Midbrain (tissue), 1 donor: Measurements from ENCODE around the gene SORBS2.

Source experiments
- DNase-seq: peaks from one replicate; lab custom pipeline; 2025; lab: John Stamatoyannopoulos, UW

Gene SORBS2

DNA sequence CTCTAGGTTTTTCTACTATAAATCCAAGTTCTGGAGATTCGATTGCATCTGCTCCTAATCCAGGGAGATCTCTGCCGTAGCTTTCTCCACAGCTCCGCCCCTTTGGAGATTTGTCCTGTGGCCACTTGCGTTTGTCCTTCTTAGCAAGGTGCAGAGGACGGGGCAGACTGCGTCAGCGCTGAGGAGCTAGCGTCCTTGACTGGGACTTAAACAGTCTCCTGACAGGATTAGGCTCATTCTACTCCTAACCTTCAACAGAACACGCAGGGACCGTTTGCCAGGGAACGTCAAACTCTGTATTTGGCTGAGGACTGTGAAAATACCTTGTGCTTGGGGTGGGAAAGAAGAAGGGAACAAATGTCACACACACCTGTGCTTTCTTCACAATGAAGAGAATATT lies 38.6 kb downstream of the SORBS2 start:
- no peak for DNase-seq

DNA sequence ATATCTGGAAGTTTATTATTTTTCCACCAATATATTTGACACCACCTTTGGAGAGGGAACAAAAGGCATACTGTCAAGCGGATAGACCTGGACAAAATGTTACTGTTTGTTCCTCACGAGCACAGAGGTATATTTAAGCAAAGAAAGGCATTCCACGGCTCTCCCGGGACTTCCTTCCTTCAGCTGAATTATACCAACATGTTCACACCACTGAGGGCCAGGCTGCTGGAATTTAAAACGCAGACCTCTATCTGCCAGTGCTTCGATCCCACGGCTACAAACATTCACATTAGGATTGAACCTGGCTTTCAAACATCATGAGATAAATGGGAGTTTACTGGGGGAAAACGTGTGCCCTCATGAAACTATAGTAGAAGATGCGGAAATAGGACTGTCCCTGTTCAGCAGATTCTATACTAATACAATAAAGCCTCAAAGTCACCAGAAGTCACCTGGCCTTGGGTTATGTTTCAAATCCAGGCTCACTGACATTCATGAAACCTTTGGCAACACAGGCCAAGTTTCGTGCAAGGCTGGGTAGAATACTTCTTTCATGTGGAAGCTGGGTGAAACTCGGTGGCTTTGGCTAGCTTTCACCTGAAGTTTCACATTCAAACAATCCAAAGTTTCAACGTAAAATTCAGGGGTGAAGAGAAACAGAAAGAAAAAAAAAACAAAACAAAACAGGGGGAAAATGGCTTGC lies 39.5 kb downstream of the SORBS2 start:
- no peak for DNase-seq

DNA sequence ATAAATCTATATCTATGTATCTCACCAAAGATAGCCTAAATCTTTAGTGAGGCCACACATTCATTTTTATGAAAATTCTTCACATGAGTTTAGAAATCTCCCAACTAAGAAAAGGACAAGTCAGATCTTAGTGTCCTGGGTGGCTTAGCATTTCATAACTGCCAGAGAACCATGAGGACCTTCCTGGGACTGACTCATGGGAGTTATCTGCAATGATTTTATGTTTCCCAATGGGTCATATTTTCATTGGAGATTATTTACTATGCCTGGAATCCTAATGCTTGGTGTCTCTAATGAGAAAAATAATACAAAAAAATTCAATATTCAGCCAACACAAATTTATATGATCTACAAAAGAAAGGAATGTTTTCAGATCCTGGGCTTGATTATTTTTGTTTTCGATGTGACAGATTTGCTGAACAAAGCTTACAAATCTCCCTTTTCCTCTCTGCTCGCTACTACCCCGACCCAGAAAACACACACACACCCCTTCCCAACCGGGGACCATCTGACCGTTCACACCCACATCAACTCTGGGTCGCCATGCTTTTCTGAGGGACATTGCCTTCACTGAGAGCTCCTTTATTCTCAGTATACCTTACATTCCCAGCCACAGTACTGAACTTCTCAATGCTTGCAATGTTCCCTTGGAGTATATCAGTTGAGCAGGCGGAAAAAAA lies 40.1 kb downstream of the SORBS2 start:
- no peak for DNase-seq

DNA sequence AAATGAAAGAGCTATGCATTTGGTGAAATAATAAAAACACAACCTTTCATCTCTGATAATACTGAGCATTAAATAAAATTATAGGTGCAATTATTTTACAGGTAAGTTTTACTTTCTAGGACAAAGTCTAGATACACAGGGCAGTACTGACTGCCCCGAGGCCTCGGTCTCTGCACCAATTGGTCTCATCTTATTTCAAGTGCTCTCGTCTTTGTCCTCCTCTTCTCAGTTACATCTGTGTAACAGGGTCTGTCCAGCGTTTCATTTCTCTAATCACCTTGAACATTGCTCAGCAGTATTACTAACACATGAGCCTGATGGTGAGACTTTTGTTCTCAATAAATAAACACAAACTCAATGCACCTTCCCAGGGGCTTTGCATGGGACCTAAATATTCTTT lies 44.5 kb downstream of the SORBS2 start:
- DNase-seq: no peak

DNA sequence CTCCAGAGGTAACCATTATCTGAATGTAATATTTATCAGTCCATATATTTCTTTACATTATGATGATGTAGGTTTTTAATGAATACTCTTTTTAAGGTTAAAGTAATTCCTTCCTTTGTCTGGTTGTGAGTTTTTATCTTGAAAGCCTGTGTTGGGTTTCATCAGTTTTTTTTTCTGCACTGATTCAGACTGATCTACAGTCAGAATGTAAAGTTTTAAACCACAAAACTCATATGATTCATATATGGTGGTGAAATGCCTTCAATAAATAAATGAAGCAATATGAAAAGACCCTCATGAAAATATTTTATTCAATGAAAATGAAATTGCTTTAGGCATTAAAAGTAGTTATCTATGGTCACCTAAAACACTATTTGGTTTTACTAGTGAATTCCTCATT lies 47.1 kb downstream of the SORBS2 start:
- no peak for DNase-seq

DNA sequence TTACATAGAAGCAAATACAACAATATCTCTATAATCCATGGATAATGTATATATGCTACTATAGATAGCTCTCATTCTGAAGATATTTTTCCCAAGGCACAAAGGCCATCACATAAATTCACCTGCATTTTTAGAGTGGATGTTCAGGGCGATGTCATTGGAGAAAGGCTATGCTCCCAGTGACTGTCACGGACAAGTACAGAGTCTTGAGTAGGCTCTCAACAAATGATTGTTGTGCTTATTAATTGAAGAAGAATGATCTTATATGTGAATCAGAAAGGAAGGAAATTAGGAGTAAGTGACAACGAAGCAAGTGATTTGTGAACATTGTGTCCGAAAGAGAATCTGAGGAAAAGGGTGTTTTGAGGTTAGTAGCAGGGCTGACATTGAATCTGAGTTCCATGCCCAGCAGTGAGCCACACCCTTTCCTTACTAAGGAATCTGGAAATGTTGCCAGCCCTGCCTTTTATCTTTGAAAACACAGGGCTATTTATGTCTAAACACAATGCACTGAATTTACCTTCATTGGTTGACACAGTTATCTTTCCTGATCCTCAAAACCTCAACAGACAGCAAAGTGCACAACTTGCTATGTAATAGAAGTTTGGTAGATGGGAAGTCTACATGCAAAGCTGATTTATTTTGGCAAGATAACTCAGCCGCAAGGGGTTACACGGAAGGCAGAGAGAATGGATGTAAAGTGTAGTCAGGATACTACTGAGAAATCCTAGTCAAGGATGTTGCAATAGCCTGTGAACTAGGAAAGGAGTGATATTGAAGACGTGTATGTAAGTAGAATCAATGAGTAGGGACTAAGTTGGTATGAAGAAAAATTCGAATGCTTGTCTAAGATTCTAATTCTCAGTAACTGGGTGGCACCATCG lies 50.4 kb downstream of the SORBS2 start:
- DNase-seq: no peak

DNA sequence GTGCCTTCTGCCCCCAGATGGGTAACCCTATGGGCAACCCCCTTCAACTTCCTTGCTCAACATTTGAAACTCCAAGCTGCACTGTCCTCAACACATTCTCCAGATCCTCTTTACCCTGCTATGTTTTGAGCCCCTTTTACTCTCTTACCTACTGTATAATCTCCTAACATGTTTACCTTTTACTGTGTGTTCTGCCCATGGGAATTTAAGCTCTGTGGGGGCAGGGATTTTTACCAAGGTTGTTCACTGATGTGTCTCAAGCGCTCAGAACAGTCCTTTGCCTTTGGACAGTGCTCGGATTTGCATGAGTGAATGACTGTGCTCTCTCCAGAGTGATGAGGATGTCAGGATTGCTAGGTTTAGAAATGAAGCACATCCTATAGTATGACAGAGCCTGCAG lies 53.2 kb downstream of the SORBS2 start:
- DNase-seq: no peak

DNA sequence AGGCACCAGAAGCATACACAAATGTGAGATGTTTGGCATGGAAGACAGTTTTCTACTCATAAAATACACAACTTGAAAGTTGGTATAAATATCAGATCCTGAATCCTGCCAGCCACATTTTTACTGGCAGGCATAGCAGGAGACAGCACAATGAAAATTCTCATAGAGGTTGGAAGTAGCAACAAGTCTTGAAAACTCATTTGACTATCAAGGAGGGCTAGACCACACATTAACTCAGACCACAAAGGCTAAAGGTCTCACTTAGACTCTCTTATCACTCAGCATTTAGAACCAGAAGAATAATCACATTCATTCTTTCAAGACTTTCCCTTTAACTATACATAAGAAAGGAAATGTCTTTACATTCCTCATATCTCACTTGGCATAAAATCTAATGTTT lies 56.5 kb downstream of the SORBS2 start:
- DNase-seq: no peak

DNA sequence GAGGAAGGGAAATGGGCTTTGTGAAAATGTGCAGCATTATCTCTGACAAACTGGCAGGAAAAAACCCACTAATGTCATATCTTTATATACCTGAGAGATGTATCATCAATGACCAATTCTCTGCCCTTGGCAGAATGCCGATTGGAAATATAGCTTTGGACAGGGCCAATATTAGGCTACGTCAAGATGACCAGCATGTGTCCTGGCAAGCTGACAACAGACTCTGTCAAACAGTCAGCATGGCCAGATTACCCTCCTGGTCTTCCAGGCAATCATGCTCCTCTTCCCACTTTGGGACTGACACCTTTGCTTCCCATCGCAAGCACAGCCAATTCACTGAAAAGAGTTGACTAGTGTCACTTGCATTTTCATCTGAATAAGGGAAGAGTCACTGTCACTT lies 57.0 kb downstream of the SORBS2 start:
- no peak for DNase-seq

DNA sequence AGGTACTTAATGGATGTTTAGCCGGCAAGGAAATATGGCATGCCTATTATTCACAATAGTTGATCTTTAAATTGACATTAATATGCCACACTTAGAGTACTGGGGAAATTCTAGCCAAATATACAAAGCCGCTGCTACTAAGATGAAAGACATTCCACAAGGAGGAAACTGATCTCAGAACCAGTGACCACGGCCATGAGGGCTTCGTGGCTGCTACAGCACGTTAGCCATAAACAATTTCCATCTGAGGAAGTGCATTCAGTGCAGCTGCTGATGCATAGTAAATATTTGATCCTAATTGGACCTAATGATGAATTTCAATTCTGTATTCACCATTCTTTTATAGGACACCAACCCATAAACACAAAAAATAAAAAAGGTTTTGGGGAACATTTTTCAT lies 59.1 kb downstream of the SORBS2 start:
- DNase-seq: no peak

DNA sequence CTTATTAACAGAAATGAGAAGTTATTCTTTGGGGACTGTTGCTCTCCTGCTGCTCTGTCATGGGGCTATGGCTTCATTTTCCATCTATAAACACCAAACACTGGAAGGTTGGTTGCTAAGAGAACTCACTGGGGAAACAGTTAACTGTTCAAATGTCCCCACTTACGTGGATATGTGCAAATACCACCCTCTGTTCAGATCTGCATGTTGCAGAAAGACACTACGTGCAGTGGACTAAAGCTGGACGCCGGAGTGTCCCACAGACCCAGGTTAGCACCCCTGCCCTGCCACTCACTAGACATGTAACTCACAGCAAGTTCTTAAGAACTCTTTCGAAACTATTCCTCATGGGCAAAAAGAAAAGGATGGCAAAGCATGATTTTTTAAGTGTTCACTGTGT lies 62.1 kb downstream of the SORBS2 start:
- DNase-seq: no peak

DNA sequence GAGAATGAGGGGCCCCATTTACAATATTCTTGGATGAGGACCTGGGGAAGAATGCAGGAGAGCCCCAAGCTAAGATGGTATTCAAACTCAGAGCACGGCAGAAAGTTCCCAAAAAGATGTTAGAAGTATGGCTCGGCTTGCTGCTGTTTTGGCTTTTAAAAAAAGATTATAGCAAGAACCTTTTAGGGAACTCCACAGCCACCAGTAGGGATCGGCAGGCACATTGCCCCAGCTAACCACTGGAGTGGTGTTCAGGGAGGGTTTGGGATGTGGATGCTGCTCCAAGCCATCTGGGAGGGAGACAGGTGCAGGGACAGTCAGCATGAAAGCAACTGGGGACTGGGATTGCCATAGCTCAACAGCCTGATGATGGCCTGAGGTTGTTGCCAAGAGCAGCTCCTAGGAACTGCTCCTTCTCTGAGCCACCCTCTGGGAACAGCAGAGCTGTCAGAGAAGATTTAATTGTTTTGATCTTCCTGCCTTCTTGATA lies 63.0 kb downstream of the SORBS2 start:
- no peak for DNase-seq

DNA sequence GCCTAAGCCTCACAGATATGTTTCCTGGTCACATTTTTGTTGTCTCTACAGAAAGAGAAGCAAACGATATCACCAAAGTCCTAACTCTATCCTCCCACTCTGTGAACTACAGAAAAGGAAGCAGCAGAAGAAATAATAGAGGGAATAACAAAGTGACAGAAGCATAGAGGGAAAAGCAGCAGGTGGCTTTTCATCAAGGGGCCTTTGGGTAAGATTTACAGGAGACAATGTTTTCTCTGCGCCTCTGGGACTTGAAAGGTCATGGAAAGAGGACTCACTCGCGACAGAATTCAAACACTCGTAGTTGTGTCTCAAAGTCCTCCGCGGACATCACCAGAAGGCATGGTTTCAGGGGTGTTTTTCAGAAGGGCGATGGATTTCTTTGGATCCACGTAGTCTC lies 66.1 kb downstream of the SORBS2 start:
- no peak for DNase-seq

DNA sequence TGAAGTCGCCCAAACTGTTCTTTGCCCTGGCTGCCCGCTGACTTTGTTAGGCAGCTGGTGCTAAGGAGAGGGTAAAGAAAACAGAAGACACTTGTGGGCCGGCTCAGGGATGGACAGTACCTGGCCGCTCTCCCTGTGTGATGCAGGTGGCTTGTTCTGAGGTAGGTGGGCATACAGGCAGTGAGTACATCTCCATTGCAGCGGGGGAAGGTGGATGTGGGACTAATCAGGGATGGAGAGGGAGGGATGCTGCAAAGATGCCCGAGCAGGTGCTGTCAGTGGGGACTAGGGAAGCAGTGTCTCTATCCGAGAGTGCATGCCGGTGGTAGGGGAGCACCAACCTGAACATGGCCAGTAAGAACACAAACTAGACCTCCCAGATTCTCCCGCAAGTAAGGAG lies 67.0 kb downstream of the SORBS2 start:
- DNase-seq: no peak

DNA sequence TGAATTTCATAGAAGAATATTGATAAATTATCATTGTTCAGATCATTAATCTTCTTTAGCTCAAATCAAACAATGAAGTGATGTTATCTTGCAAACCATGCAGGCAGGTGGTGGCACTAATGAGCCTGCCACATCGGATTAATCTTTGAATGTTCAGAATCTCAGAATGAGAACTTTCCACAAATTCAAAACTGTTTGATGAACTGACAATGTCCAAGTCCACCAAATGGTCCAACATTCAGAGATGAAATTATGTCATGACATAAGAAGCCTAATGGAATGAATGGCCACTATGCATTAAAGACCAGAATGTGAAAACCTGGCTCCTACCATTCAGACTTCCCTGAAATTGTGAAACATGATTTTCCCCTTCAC lies 67.5 kb downstream of the SORBS2 start:
- no peak for DNase-seq

DNA sequence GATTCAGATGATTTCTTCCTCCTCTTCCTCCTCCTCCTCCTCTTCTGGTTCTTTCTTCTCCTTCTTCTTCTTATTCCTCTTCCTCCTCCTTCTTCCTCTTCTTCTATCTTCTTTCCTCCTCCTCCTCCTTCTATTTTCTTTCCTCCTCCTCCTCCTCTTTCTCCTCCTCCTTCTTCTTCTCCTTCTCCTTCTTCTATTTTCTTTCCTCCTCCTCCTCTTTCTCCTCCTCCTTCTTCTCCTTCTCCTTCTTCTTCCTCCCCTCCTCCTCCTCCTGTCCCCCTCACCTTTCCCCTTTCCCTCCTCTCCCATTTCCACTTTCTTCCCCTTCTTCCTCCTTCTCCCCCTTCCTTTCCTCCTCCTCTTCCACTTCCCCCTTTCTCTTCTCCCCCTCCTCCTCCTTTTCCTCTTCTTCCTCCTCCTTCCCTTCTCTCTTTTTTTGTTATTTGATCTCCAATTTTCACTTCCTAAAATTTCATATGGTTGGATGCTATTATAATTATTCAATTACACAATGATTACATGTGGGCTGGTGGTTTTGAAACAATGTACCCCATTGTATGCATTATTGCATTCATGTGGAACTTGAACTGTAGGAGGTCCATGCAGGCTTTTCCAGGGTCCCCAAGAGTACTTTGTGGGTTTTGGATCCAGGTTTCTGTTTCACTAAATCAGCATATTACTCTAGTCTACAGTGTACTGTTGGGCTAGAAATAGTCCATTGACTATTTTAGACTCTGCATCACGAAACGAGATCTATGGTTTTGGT lies 68.1 kb downstream of the SORBS2 start:
- no peak for DNase-seq

DNA sequence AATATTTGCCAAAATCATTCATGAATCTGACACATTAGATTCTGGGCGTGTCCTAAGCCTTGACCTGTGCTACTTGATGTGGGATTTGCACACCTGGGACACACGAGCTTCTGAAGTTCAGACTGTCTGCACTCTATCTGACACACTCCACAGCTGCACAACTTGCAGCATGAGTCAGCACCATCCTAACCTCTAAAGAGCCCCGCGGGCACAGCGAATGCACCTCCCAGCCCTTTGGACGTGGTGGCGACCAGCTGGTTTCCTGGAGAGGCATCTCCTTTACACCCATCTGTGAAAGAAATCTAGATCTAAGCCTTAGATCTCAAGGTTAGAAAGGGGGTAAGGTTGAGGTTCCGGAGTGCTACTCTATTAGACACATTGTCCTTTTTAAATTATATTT lies 69.2 kb downstream of the SORBS2 start:
- no peak for DNase-seq

DNA sequence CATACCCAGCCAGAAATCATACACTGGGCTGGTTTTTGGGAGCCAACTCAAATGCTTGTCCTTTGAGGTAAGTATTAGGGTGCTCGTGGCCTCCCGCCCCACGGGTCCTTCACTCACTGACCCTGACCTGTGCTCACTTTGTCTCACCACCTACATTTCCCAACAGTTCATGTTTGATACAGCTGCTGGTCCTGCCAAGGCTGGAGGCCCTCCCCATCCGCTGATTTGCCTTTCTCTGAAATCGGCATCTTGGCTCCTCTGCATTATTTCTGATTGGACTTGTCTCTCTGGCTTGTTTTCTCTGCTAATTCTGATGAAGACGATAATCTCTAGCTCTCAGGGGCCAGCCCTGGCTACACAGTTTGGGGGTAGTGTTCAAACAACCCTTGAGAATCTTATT lies 70.2 kb downstream of the SORBS2 start:
- no peak for DNase-seq

DNA sequence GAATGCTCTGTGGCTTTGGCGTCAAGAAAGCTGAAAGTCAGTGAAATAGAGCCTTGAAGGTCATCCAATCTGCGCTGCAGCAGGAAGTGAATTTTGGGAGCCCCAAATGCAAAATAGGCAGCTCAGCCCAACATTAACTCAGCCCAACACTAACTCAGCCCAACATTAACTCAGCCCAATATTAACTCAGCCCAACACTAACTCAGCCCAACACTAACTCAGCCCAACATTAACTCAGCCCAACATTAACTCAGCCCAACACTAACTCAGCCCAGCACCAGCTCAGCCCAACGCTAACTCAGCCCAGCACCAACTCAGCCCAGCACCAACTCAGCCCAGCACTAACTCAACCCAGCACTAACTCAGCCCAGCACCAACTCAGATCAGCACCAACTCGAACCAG lies 71.5 kb downstream of the SORBS2 start:
- no peak for DNase-seq

DNA sequence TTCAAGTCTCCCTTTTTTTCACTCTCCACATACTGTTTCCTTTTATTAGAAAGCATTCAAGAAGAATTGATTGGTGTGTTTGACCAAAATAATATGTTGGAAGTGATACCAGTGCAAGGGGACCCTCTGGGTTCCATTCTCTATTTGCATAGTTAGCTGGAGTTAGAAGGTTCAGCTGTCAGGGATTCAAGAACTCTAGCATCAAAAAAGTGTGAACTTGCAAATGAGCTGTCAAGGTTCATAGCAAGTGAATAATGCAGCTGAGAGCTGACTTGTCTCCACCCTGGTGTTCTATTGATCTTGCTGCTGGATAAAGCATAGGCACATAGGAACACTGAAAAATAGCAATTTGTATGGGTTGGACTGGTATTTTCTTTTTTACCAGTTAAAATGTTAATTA lies 73.2 kb downstream of the SORBS2 start:
- DNase-seq: no peak

DNA sequence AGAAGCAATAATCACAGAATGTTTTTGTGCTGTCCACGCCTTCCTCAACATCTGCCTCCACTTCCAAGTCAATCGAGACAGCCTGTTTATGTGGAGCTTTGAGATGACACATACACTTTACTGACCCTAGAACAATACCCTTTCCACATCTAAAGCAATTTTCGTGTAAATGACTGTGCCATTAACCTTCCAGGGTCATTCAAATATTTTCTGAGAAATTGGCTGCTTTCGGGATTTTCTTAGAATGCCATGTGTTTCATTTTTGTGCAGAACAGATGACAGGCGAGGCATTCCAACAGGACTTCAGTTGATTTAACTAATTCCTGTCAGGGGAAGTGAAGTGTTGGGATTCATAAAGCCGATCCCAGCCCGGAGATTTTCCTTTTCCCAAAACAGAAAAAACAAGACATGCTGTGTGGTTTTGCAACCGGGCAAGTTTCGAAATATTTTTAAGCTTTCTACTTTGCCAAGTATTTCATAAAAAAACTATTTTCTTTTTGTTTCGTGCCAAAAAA lies 73.9 kb downstream of the SORBS2 start:
- DNase-seq: no peak

DNA sequence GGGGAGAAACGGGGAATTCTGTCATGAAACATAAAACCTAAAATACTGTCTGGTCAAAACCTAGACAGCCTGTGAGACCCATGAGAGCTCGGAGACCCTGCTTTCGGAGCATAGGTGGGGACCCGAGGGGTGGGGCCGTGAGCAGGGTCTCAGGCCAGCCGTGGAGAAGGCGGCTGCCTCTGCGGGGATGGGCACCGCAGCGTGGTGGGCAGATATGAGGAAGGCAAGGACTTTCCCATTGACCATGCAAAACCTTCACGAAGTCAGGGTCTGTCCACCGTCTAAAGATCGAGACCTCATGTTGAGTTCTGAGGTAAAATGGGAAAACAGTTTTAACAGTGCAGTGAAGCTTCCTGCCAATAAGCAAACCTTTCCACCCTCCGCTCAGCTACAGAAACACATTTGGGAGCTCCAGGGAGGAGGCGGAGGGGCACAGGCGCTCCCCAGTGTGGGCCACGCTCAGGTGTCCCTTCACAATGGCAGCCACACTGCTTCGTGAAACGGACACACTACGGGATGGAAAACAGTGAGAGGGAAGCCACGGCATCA lies 74.4 kb downstream of the SORBS2 start:
- DNase-seq: no peak
